PC-9 (cell line): ENCODE results near the gene DNAH14.

Experiments
- CTCF ChIP-seq: fragments of 200-600 bp; sonication (generic); conservative IDR thresholded peaks from 2 replicates; pipeline ENCODE4 v1.6.1; 2017; ENCODE audit warnings: mixed run types, antibody characterized with exemption, mild to moderate bottlenecking, moderate library complexity
- EZH2 ChIP-seq: fragments of 200-600 bp; sonication (generic); IDR thresholded peaks from 2 replicates; pipeline ENCODE4 v1.8.0; 2017; ENCODE audit warnings: antibody characterized with exemption, low read depth

DNA sequence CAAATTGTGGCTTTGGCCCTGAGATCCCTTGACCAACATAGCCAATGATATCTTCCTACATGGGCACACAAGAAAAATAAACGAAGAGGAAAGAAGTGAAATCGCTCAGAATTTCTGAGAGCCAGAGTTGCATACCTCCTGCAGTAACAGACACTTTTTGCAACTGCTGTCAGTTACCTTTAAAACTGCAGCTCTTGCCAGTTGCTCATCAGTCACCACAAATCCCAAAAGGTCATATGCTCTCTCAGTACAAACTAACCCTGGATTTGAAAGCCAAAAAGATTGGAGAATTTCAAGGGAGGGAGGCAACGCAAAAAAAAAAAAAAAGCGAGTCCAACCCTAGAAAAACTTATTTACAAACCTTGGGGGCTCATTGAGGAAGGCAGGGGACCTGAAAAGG, 47.2 kb upstream of the DNAH14 start:
- no peak for TF ChIP-seq EZH2
- TF ChIP-seq CTCF: no peak
